Germinal center (tissue), 1 donor: ENCODE measurements around the gene LAPTM5.

Source experiments
- DNase-seq: peaks from one replicate; pipeline ENCODE4 v3.0.0; 2012; ENCODE audit warnings: mixed read lengths, low spot score

Gene LAPTM5

GRCh38 chr1:30742300-30742962, 15.1 kb downstream of the LAPTM5 start:
- no peak for DNase-seq

- DNase-seq: no peak
These were observed 16.2 kb downstream of the LAPTM5 start for GRCh38 chr1:30741239-30741894.

GRCh38 chr1:30740251-30741238, 17.0 kb downstream of the LAPTM5 start:
- DNase-seq: no peak

DNA sequence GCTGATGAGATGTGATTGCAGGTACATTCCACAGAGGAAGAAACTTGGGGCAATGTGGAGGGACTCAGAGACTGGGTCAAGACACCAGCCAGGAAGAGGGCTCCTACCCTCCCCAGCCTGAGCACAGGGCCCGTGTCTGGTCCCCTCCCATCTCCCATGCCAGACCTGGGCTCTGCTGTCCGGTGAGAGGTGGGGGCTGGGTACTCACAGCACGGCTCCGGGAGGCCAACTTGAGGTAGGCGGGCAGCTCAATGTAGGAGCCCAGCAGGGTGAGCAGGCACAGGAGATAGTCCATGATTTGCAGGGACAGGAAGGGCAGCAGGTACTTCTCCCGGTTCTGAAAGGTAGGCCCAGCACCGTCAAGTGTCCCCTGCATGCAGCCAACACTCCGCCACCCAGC, 18.0 kb downstream of the LAPTM5 start:
- no peak for DNase-seq

DNA sequence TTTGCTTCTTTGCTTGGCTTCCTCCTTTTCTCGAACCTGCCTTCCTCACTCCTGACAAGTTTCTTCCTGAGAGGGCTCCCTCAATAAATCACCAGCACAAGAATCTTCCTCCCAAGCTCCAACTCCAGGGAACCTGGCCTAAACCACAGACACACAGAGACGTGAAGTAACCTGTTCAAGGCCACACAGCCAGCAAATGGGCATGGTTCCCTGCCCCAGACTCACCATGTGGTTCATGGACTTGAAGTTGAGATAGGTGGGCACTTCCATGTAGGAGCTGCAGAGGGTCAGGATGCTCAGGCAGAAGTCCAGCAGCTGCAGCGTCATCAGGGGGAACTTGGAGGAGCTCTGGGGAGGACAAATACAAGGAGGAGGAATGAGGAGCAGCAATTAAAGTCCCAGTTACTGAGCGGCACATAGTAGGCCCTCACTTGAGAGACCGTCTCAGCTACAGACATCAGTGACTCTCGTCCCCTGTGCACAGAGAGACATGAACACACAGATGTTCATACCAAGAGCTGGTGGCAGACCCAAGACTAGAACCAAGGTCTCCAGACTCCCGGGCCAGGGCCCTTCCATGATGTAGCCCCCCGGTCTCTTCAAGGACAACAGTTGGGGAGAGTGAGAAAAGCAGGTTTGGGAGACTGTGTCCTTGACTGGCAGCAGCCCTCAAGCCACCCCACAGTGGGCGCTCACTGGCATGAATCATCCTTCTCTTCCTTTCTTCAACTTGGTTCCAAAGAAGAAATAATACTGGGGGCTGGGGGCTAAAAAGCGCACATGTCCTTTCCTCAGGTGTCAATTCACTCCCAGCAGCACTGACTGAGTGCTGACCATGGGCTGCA, 18.6 kb downstream of the LAPTM5 start:
- DNase-seq: no peak

- DNase-seq: no peak
These were observed 19.4 kb downstream of the LAPTM5 start for GRCh38 chr1:30738040-30738714.

GRCh38 chr1:30737357-30738039, 20.1 kb downstream of the LAPTM5 start:
- no peak for DNase-seq

DNA sequence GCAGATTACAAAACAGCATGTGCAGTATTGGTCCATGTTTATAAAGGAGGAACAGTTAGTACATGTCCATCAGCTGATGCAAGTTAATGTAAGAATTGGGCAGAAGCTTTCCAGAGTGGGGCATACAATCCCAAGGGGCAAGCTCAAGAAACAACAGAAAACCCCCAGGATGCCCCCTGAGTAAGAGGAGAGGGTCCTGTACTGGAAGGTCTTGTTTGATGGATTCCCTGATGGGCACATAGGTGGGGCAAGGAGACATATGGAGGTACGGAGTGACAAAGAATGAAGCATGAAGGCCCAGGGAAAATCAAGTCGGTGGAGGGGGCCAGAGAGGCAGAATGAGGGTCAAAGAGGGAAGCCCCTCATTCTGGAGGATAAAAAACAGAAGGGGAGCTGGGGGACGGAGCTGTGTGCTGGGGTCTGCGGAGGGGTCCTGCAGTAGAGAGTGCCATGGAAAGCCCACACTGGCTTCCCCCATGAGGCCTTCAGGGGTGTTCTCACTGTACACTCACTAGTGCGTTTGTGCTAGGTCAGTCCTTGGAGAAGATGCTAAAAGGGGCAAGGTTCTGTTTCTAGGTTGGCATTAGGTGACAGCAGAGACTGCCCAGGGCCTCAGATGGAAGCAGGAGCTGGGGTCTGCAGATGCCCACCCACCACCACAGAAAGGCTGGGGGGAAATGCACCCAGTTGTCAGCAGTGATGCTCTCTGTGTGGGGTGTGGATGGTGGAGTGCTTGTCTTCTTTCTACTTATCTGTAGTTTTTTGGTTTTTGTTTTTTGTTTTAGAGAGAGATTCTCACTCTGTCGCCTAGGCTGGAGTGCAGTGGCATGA, 21.7 kb downstream of the LAPTM5 start:
- DNase-seq: no peak

DNA sequence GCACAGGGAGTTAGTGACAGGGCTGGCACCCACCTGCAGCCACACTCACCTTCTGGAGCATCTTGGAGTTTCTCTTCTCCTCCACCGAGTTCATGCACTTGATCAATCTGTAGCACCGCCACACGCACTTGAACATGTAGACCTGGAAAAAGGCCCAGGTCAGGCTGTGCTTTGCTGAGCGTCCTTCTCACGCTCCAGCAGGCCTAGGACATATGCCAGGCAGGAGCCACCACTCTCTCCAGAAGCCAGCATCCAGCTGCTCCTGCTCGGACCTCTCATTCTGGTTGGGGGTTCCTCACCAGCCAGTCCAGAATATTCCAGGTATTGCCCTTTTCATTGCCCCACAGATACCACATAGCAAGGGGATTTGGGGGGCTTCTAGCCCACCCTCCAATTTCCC, 22.4 kb downstream of the LAPTM5 start:
- no peak for DNase-seq

DNA sequence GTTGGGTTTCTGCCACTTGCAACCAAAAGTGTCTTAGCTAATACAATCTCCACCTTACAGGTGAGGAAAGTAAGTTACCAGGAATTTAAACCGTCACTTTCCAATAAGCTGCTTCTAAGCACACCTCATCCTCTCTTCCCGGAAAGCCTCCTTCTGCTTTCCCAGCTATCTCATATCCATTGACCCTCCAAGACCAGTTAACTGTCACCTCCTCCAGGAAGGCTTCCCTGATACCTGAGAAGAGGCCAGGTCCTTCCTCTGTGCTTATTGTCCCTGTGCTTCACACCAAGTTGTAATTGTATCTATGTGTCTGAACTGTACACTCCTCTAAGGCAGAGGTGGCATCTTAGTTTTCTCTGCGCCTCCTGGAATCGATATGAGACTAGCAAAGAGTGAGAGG, 23.0 kb downstream of the LAPTM5 start:
- DNase-seq: no peak

DNA sequence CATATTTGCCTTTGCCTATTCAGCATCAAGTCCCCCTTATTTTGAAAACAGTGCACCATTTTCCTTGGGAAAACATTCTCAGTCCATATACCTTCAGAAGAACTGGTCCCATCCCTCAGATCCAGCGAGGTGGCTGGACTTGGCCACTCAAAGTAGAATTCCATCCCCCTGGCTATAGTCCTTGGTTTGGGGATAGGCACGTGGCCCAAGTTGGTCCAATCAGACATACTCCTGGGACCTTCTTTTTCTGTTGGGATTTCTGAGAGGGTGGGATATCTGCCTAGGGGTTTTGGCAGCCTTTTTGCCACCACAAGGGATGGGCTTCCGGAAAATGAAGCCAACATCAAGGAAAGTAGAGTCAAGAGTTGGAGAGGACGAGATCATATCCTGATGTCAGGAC, 23.5 kb downstream of the LAPTM5 start:
- DNase-seq: no peak

DNA sequence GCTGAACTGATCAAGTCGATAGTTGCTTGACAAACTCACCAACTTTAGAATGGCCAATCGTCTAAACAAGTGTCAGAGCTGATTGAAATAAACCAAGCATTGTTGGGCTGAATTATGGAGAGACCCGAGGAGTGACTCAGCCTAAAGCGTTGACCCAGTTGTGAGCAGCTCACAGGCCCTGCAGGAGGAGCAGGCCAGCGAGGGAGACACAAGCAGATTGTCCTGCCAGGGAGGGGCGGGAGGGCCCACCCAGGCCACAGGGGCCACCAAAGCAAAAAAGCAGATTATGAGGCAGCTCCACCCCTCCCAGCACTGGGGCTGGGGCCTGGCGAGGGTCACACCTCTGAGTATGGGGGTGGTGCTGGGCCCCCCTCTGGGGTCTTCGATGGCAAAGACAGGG, 24.1 kb downstream of the LAPTM5 start:
- DNase-seq: no peak

GRCh38 chr1:30732277-30732996, 25.1 kb downstream of the LAPTM5 start:
- DNase-seq: peak; percentile 75

DNA sequence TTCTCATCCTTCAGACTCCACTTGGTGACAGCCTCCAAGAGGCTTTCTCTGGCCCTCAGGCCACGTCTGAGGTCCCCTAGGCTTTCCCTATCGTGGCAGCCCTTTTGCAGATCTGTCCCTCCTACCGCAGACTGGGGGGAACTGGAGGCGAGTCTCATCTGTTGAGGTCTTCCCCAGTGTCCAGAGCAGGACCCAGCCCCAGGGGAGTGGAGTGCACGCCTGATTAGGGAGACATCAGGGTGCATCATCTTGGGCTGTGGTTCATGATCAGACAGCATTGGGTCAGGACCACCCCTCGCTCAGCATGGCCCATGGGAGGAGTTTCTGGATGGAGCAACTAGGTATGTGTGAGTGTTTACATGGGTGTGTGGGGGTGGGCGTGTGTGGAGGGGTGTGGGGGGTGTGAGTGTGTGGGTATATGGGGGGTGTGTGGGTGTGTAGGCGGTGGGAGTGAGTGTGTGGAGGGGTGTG, 25.7 kb downstream of the LAPTM5 start:
- DNase-seq: no peak

- DNase-seq: no peak
These were observed 26.3 kb downstream of the LAPTM5 start for GRCh38 chr1:30731109-30731805.

DNA sequence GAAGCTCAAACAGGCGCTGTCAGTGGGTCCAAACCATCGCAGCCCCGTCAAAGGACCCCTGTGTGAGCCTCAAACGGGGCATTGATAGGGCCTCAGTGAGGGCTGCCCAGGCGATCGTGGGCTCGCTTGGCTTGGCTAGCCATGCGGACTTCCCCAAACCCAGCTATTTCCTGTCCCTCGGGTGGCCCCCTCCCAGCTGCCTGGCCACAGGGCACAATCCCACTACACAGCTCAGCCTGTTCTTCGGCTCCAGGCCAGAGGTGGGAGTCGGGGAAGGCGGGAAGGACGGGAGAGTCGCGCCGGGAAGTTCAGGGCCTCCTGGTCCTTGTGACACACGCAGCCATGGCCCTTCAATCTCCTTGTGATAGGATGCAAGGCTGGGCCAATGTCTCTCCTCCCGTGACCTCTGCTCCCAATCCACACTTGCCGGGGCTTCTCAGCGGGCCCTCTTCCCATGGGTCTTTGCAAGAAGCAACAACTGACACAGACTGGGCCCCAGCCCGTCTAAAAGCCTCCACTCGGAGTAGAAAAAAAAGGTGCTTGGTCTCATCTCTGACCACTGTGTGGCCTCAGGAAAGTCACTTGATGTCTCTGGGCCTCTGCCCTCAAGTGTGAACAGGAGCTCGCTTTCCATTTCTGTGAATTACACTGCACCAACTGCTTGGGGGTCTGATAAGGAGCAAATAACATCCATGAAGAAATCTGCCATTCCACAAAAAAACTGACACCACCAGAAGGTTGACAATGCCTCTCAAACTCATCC, 27.0 kb downstream of the LAPTM5 start:
- peak; percentile 55 for DNase-seq

- DNase-seq: no peak
These were observed 27.7 kb downstream of the LAPTM5 start for GRCh38 chr1:30729901-30730300.
